ENCODE results near the gene LRRIQ4. TPM values are rescaled to one million over a fixed set of nuclear protein-coding genes. Genes with fewer than 3 reads are reported as not detected.
A peak's percentile ranks its signal among the peaks of the same experiment; 100 is the strongest.

Gene LRRIQ4
- polyA plus RNA-seq, 3 donors: not detected

DNA sequence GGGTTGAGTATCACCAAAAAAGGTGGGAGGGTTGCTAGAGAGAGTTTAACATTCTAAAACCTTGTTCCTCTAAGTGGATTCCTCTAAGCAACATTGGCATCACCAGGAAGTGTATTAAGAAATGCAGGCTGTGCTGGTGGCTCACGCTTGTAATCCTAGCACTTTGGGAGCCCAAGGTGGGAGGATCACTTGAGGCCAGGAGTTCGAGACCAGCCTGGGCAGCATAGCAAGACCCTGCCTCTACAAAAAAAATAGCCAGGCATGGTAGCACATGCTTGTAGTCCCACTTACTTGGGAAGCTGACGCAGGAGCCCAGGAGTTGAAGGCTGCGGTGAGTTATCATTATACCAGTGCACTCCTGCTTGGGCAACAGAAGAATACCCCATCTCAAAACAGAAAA, 34.8 kb upstream of the LRRIQ4 start:
- Mint-ChIP-seq H3K4me3 (no peak overlapping the region), H3K27ac (peak overlapping the region in 1 of 7 donors; percentile 9), H3K36me3 (peaks cover 57 to 70% of the 10 kb centered on the region in 2 donors)

GRCh38 chr3:169780742-169781141, 31.9 kb upstream of the LRRIQ4 start:
- Histone ChIP-seq H2AFZ (ENCODE audit: insufficient read depth, low read depth, low read length, poor library complexity, severe bottlenecking) (no peak overlapping the region), H3K4me3 (replicated peaks in 1 of 3; ENCODE audit: low read depth in 2 of 3, low read length in 3 of 3) (no peak overlapping the region), H3K36me3 (replicated peaks in 1 of 2; ENCODE audit: control insufficient read depth in 1 of 2, insufficient read depth in 2 of 2, low read length in 2 of 2) (peaks cover 74 to 100% of the 10 kb centered on the region in 2 donors), H3K9me3 (replicated peaks in 1 of 2; ENCODE audit: control insufficient read depth in 1 of 2, insufficient read depth in 1 of 2, low read length in 2 of 2) (no peaks in the 10 kb centered on the region), H3K4me2 (replicated peaks; ENCODE audit: extremely low read depth, low read length, poor library complexity, severe bottlenecking) (no peak overlapping the region), H3K4me1 (ENCODE audit: control insufficient read depth in 1 of 2, insufficient read depth in 2 of 2, low read length in 2 of 2) (no peaks in the 10 kb centered on the region), H4K20me1 (ENCODE audit: insufficient read depth, low read length) (peaks cover 11% of the 10 kb centered on the region), H3K27ac (ENCODE audit: low read depth in 1 of 2, low read length in 2 of 2) (no peak overlapping the region), H3K79me2 (ENCODE audit: insufficient read depth, low read length) (peaks cover 12% of the 10 kb centered on the region), H3K9ac (ENCODE audit: insufficient read depth, low read length, poor library complexity, severe bottlenecking) (no peak overlapping the region), H3K27me3 (ENCODE audit: control insufficient read depth in 2 of 2, insufficient read depth in 2 of 2, low read length in 2 of 2) (no peaks in the 10 kb centered on the region)
- DNase-seq: no peak
- H3K27ac Mint-ChIP-seq: no peak overlapping the region
- no peaks in the 10 kb centered on the region for H3K27me3 Mint-ChIP-seq (ENCODE audit: low read depth in 3 of 3)
- no peaks in the 10 kb centered on the region for H3K9me3 Mint-ChIP-seq
- H3K36me3 Mint-ChIP-seq: peaks cover 59 to 75% of the 10 kb centered on the region in 2 donors
- 29% methylated on average over 1 of the region's 2 CpGs for WGBS (ENCODE audit: insufficient coverage)
- intact Hi-C loops (cut with micrococcal nuclease): no loop called here
- H3K4me1 Mint-ChIP-seq: peaks cover 8% of the 10 kb centered on the region
- no peak overlapping the region for H3K4me3 Mint-ChIP-seq
- TF ChIP-seq, protein P1, sequence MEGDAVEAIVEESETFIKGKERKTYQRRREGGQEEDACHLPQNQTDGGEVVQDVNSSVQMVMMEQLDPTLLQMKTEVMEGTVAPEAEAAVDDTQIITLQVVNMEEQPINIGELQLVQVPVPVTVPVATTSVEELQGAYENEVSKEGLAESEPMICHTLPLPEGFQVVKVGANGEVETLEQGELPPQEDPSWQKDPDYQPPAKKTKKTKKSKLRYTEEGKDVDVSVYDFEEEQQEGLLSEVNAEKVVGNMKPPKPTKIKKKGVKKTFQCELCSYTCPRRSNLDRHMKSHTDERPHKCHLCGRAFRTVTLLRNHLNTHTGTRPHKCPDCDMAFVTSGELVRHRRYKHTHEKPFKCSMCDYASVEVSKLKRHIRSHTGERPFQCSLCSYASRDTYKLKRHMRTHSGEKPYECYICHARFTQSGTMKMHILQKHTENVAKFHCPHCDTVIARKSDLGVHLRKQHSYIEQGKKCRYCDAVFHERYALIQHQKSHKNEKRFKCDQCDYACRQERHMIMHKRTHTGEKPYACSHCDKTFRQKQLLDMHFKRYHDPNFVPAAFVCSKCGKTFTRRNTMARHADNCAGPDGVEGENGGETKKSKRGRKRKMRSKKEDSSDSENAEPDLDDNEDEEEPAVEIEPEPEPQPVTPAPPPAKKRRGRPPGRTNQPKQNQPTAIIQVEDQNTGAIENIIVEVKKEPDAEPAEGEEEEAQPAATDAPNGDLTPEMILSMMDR (IDR thresholded peaks at IDR 0.05): no peak

More for the DNA sequence above, 34.8 kb upstream of the LRRIQ4 start:
- H3K9ac ChIP-seq (ENCODE audit: insufficient read depth, low read length, poor library complexity, severe bottlenecking): no peak overlapping the region
- H3K4me1 ChIP-seq (ENCODE audit: control insufficient read depth in 1 of 2, insufficient read depth in 2 of 2, low read length in 2 of 2): peaks cover 7 to 12% of the 10 kb centered on the region in 2 donors
- TF ChIP-seq, protein P1 (IDR thresholded peaks at IDR 0.05): no peak
- no peak overlapping the region for H3K27ac ChIP-seq (ENCODE audit: low read depth in 1 of 2, low read length in 2 of 2)
- Mint-ChIP-seq H3K27me3 (ENCODE audit: low read depth in 3 of 3) (peaks cover 0 to 2% (median 0%) of the 10 kb centered on the region in 3 donors), H3K9me3 (no peaks in the 10 kb centered on the region), H3K4me1 (peaks cover 22% of the 10 kb centered on the region)
- H3K4me3 ChIP-seq (replicated peaks in 1 of 3; ENCODE audit: low read depth in 2 of 3, low read length in 3 of 3): no peak overlapping the region
- no peaks in the 10 kb centered on the region for H3K27me3 ChIP-seq (ENCODE audit: control insufficient read depth in 2 of 2, insufficient read depth in 2 of 2, low read length in 2 of 2)
- intact Hi-C loops (cut with micrococcal nuclease): no loop called here
- peaks cover 11% of the 10 kb centered on the region for H4K20me1 ChIP-seq (ENCODE audit: insufficient read depth, low read length)
- no peak overlapping the region for H3K4me2 ChIP-seq (replicated peaks; ENCODE audit: extremely low read depth, low read length, poor library complexity, severe bottlenecking)
- no peak overlapping the region for H2AFZ ChIP-seq (ENCODE audit: insufficient read depth, low read depth, low read length, poor library complexity, severe bottlenecking)
- H3K36me3 ChIP-seq (replicated peaks in 1 of 2; ENCODE audit: control insufficient read depth in 1 of 2, insufficient read depth in 2 of 2, low read length in 2 of 2): peaks cover 52 to 86% of the 10 kb centered on the region in 2 donors
- no peaks in the 10 kb centered on the region for H3K9me3 ChIP-seq (replicated peaks in 1 of 2; ENCODE audit: control insufficient read depth in 1 of 2, insufficient read depth in 1 of 2, low read length in 2 of 2)
- DNase-seq: no peak
- 81% methylated on average over 2 of the region's 4 CpGs for WGBS (ENCODE audit: insufficient coverage)
- H3K79me2 ChIP-seq (ENCODE audit: insufficient read depth, low read length): peaks cover 34% of the 10 kb centered on the region

All from CD14-positive monocyte (primary cell).